ENCODE results near the gene PRCP. TPM values are rescaled to one million over a fixed set of nuclear protein-coding genes. Genes with fewer than 3 reads are reported as not detected.

Gene PRCP
- total RNA-seq, 4 donors from 2014 or later, result 12.5 to 56.9 (median 16.4) TPM

DNA sequence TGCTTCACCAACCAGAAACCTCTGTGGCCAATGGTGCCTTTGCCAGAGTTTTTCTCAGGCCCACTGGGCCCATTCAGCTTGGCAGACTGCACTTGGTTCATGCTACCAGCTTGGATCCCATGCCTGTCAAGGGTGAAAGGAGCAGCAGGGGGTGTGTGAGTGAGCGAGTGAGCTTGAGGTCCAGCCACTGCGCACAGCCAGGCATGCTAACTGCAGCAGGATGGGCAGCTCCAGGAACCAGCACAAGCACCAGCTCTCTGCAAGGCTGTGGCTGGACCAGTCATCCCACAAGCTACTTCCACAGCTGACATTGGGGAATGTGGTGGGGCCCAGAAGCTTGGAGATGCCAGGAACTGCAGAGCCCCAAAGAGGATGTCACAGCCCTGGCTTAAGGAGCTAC, 42.1 kb upstream of the PRCP start:
- Histone ChIP-seq H3K27ac (no peak overlapping the region), H3K9me3 (peaks cover 0 to 4% (median 0%) of the 10 kb centered on the region in 4 donors), H3K4me3 (no peak overlapping the region), H3K36me3 (no peaks in the 10 kb centered on the region), H3K27me3 (no peaks in the 10 kb centered on the region), H3K4me1 (no peaks in the 10 kb centered on the region)
- DNase-seq, result no peak
- TF ChIP-seq POLR2A (IDR thresholded peaks at IDR 0.05), result no peak
- TF ChIP-seq, protein P1, sequence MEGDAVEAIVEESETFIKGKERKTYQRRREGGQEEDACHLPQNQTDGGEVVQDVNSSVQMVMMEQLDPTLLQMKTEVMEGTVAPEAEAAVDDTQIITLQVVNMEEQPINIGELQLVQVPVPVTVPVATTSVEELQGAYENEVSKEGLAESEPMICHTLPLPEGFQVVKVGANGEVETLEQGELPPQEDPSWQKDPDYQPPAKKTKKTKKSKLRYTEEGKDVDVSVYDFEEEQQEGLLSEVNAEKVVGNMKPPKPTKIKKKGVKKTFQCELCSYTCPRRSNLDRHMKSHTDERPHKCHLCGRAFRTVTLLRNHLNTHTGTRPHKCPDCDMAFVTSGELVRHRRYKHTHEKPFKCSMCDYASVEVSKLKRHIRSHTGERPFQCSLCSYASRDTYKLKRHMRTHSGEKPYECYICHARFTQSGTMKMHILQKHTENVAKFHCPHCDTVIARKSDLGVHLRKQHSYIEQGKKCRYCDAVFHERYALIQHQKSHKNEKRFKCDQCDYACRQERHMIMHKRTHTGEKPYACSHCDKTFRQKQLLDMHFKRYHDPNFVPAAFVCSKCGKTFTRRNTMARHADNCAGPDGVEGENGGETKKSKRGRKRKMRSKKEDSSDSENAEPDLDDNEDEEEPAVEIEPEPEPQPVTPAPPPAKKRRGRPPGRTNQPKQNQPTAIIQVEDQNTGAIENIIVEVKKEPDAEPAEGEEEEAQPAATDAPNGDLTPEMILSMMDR (IDR thresholded peaks at IDR 0.05), result no peak

DNA sequence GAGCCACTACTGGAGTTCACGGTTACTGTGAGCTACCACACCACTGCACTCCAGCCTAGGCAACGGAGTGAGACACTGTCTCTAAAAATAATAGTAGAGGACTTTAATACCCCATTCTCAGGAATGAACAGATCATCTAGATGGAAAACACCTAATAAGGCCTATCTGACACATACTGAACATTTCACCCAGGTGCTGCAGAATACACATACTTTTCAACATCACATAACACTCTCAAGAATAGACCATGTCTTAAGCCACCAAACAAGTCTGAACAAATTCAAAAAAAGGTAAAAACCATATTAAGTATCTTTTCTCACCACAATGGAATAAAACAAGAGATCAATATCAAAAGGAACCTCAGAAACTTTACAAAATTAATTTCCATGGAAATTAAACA, 39.2 kb upstream of the PRCP start:
- peaks cover 0 to 4% (median 0%) of the 10 kb centered on the region in 4 donors for H3K9me3 ChIP-seq
- no peaks in the 10 kb centered on the region for H3K36me3 ChIP-seq
- H3K27me3 ChIP-seq, result no peaks in the 10 kb centered on the region
- no peak for TF ChIP-seq POLR2A (IDR thresholded peaks at IDR 0.05)
- TF ChIP-seq, protein P1 (IDR thresholded peaks at IDR 0.05), result no peak
- no peak overlapping the region for H3K27ac ChIP-seq
- no peak for DNase-seq
- H3K4me3 ChIP-seq, result no peak overlapping the region
- no peaks in the 10 kb centered on the region for H3K4me1 ChIP-seq

DNA sequence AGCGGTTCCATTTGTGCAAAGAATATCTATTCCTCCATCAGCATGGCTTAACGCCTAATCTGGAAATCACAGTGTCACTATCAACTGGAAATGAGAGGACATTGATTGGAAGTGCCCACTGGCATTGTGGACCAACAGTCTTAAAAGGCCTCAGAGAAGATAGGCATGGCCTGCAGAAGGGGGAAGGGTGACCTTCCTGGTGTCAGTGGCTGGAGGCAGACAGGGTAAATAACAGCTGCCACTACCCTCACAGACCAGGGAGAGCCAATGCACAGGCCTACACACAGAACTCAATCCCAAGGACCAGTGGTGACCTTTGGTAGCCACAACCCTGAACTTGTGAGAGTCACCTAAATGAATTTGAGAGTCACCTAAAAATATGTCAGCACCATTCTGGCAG, 37.3 kb upstream of the PRCP start:
- no peak for DNase-seq
- TF ChIP-seq, protein P1 (IDR thresholded peaks at IDR 0.05), result no peak
- TF ChIP-seq POLR2A (IDR thresholded peaks at IDR 0.05), result no peak
- Histone ChIP-seq H3K9me3 (peaks cover 0 to 4% (median 0%) of the 10 kb centered on the region in 4 donors), H3K27me3 (no peaks in the 10 kb centered on the region), H3K27ac (no peak overlapping the region), H3K4me3 (no peak overlapping the region), H3K36me3 (no peaks in the 10 kb centered on the region), H3K4me1 (no peaks in the 10 kb centered on the region)

DNA sequence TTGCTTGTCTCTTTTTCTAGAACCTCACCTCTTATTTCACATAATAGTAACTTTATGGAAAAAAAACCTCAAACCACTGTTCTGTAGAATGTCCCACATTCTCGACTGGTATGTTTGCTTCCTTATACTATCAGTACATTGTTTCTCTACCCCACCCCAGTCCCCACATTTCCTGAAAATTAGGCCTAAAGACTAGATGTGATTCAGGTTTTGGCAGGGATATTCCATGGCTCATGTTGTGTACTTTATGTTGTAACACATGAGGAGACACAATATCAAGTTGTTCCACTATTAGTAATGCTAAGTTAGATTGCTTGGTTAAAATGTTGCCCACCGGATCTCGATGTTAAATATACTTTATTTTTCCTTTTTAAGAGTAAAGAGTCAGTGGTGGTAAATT, 36.0 kb upstream of the PRCP start:
- H3K4me1 ChIP-seq, result no peaks in the 10 kb centered on the region
- H3K27ac ChIP-seq, result no peak overlapping the region
- DNase-seq, result no peak
- TF ChIP-seq POLR2A (IDR thresholded peaks at IDR 0.05), result no peak
- TF ChIP-seq, protein P1 (IDR thresholded peaks at IDR 0.05), result no peak
- no peaks in the 10 kb centered on the region for H3K9me3 ChIP-seq
- H3K4me3 ChIP-seq, result no peak overlapping the region
- H3K27me3 ChIP-seq, result no peaks in the 10 kb centered on the region
- no peaks in the 10 kb centered on the region for H3K36me3 ChIP-seq

DNA sequence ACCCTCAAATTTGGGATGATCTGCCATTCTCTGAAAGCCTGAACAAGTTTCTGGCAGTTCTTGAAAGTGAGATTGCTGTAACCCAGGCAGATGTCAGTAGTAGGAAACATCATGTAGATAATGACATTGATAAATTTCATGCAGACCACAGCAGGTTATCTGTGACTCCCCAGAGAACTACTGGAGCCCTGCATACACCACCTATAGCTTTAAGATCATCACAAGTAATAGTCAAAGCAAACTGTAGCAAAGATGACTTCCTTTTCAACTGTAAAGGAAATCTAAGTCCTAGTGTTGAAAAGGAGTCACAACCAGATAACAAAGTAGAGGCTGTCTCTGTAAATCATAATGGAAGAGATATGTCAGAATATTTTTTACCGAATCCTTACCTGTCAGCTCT, 32.3 kb upstream of the PRCP start:
- TF ChIP-seq POLR2A (IDR thresholded peaks at IDR 0.05), result no peak
- TF ChIP-seq, protein P1 (IDR thresholded peaks at IDR 0.05), result no peak
- H3K27me3 ChIP-seq, result no peaks in the 10 kb centered on the region
- no peaks in the 10 kb centered on the region for H3K9me3 ChIP-seq
- H3K27ac ChIP-seq, result no peak overlapping the region
- no peaks in the 10 kb centered on the region for H3K4me1 ChIP-seq
- H3K36me3 ChIP-seq, result no peaks in the 10 kb centered on the region
- DNase-seq, result no peak
- H3K4me3 ChIP-seq, result no peak overlapping the region

DNA sequence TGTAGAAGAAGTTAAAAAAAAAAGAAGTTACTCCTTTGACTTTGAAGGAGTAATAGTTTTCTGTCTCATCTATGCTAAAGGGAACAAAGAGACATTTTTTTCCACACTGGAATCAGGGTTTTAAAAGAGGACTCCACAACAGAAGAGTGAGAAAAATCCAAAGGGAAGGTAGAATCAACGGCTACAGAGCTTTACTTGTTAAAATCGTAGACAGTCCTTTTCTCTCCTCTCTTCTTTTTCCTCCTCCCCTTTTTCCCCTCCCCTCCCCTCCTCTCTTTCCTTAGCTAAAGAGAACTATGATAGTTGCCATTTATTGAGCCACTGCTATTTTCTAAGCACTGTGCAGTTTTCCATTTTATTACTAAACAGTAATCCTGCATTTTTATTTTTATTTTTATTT, 30.5 kb upstream of the PRCP start:
- H3K36me3 ChIP-seq, result no peaks in the 10 kb centered on the region
- TF ChIP-seq, protein P1 (IDR thresholded peaks at IDR 0.05), result no peak
- no peak for TF ChIP-seq POLR2A (IDR thresholded peaks at IDR 0.05)
- no peaks in the 10 kb centered on the region for H3K27me3 ChIP-seq
- H3K27ac ChIP-seq, result no peak overlapping the region
- no peak for DNase-seq
- H3K4me1 ChIP-seq, result no peaks in the 10 kb centered on the region
- no peaks in the 10 kb centered on the region for H3K9me3 ChIP-seq
- no peak overlapping the region for H3K4me3 ChIP-seq

Data from Peyer's patch (tissue), 4 donors.